IMR-90 (cell line): ENCODE data around the gene BTRC.

ENCODE experiments used
- CTCF ChIP-seq: conservative IDR thresholded peaks from 2 replicates; pipeline ENCODE4 v1.5.1; 2012; ENCODE audit warnings: mild to moderate bottlenecking, low read depth, low read length, improper control_type of control experiment
- MAFK ChIP-seq: IDR thresholded peaks from 2 replicates; pipeline ENCODE4 v1.6.1; 2012; ENCODE audit warnings: low read depth, low read length, improper control_type of control experiment
- POLR2A ChIP-seq: IDR thresholded peaks from 2 replicates; pipeline ENCODE4 v1.6.1; 2012; ENCODE audit warnings: mild to moderate bottlenecking, low read depth, low read length
- RAD21 ChIP-seq: IDR thresholded peaks from 2 replicates; pipeline ENCODE4 v1.6.1; 2012; ENCODE audit warnings: low read length, improper control_type of control experiment
- RCOR1 ChIP-seq: IDR thresholded peaks from 2 replicates; pipeline ENCODE4 v1.6.1; 2012; ENCODE audit warnings: mild to moderate bottlenecking, low read length, improper control_type of control experiment; ENCODE audit not compliant: insufficient replicate concordance

DNA sequence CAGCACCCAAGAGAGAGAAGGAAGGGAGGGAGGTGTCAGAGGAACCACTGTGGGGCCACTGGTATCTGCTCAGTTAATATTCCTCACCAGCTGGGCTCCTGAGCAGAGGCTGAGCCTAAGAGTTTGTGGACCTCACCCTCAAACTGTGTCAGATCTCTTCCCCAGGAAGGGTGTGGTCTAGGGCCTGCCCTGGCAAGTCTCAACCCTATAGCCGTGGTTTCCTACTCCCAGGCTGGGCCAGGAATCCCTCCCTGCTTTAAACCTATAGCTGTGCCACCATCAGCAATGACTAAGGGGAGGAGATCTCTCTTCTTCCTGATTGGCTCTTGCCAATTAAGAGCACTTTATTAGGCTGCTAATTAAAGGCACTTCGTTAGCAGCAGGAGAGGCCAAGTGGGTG lies 204.2 kb downstream of the BTRC start:
- TF ChIP-seq CTCF = no peak
- no peak for TF ChIP-seq RCOR1
- TF ChIP-seq MAFK = no peak
- no peak for TF ChIP-seq POLR2A
- no peak for TF ChIP-seq RAD21
